Bronchial epithelial cell (primary cell): ENCODE data around the gene TKFC. TPM values are rescaled to one million over a fixed set of nuclear protein-coding genes. Genes with fewer than 3 reads are reported as not detected.

Source experiments
- DNase-seq: peaks from one replicate; pipeline ENCODE4 v3.0.0-alpha.2; 2010; ENCODE audit warnings: low read depth
- FAIRE-seq: peaks from 2 replicates; lab custom pipeline; 2011; peaks lifted over from hg19 to GRCh38; lab: Jason Lieb, UNC
- H3K27me3 ChIP-seq: 2 replicates; pipeline ENCODE4 v1.5.1; 2011; ENCODE audit warnings: low read length; ENCODE audit not compliant: control insufficient read depth, insufficient read depth
- H3K36me3 ChIP-seq: 2 replicates; pipeline ENCODE4 v1.5.1; 2011; ENCODE audit warnings: low read length; ENCODE audit not compliant: control insufficient read depth, insufficient read depth
- H3K4me3 ChIP-seq: 2 replicates; pipeline ENCODE4 v1.5.1; 2011; ENCODE audit warnings: mild to moderate bottlenecking, low read depth, low read length, control low read depth
- total RNA-seq: library from RNA; depleted of rRNA; stranded (reverse); fragments of >200 nt; gene quantifications from 2 replicates; pipeline ENCODE4 v1.2.1, GENCODE V29; 2014
- TF ChIP-seq, protein P1 (sequence below): IDR thresholded peaks from 2 replicates; pipeline ENCODE4 v1.5.1; 2011; ENCODE audit warnings: mild to moderate bottlenecking, moderate library complexity, low read length, control low read depth, inconsistent platforms; ENCODE audit not compliant: insufficient read depth, severe bottlenecking

The TKFC gene
- total RNA-seq, 1 donor from 2014 or later, result 22.9 TPM

DNA sequence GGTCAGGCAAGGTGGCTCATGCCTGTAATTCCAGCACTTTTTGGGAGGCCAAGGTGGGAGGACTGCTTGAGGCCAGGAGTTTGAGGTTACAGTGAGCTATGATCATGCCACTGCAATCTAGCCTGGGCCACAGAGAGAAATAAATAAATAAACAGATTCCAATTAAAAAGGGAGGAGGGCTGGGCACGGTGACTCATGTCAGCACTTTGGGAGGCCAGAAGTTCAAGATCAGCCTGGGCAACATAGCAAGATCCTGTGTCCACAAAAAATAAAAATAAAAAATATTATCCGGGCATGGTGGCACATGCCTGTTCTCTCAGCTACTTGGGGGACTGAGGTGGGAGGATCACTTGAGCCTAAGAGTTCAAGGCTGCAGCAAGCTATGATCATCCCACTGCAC is 21.2 kb downstream of the TKFC start:
- Histone ChIP-seq H3K27me3 (no peaks in the 10 kb centered on the region), H3K4me3 (no peak overlapping the region), H3K36me3 (peaks cover 27% of the 10 kb centered on the region)
- TF ChIP-seq, protein P1, sequence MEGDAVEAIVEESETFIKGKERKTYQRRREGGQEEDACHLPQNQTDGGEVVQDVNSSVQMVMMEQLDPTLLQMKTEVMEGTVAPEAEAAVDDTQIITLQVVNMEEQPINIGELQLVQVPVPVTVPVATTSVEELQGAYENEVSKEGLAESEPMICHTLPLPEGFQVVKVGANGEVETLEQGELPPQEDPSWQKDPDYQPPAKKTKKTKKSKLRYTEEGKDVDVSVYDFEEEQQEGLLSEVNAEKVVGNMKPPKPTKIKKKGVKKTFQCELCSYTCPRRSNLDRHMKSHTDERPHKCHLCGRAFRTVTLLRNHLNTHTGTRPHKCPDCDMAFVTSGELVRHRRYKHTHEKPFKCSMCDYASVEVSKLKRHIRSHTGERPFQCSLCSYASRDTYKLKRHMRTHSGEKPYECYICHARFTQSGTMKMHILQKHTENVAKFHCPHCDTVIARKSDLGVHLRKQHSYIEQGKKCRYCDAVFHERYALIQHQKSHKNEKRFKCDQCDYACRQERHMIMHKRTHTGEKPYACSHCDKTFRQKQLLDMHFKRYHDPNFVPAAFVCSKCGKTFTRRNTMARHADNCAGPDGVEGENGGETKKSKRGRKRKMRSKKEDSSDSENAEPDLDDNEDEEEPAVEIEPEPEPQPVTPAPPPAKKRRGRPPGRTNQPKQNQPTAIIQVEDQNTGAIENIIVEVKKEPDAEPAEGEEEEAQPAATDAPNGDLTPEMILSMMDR, result no peak
- FAIRE-seq, result no peak
- no peak for DNase-seq

DNA sequence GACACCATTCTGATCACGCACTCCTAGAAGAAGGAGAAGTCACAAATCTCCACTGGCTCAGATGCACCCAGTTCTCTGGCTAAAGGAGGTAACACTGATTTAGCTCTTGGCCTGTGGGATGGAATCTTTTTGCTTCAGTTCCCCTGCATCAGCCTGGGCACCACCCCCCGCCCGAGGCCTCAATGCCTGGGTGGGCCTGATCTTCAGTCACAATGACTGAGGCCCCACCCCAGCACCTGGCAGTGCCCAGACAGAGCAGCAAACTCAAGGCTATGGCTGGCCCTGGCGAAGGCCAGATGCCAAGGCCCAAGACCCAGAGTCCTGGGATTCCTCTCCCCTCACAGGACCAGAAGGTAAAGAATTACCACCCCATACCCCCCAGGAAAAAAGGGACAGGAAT is 23.7 kb downstream of the TKFC start:
- TF ChIP-seq, protein P1, result no peak
- FAIRE-seq, result no peak

DNA sequence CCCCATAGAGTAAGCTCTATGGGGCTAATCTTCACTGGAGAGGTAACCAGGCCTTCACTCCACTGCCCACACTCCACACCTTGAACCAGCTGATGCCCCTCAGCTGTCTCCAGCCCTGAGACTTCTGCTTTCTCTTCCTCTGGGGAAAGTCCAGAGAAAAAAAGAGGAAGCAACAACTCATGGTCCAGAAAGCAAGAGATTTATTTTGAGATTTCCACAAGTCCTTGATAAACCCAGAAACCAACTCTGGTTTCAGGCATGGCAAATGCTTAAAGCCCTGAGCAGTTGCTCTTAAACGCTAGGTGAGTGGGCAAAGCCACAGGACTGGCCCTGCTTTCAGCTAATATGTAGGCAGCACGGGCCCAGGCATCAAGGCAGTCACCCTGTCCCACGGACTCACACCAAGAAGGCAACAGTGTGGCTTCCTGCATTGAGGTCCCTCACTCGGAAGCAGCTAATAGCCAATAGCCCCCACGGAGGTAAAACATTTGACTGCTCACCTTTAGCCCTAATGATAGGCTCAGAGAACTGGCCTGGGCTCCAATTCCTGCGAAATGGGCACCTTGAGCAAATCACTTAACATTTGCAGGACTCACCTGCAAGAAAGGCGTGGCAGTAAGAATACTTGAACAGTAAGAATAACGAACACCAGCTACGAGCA is 24.3 kb downstream of the TKFC start:
- Histone ChIP-seq H3K36me3 (peaks cover 12% of the 10 kb centered on the region), H3K4me3 (no peak overlapping the region), H3K27me3 (no peaks in the 10 kb centered on the region)
- FAIRE-seq, result no peak
- TF ChIP-seq, protein P1, result no peak
- DNase-seq, result no peak

More for the DNA sequence above, 23.7 kb downstream of the TKFC start:
- Histone ChIP-seq H3K27me3 (no peaks in the 10 kb centered on the region), H3K36me3 (peaks cover 15% of the 10 kb centered on the region), H3K4me3 (no peak overlapping the region)
- no peak for DNase-seq

DNA sequence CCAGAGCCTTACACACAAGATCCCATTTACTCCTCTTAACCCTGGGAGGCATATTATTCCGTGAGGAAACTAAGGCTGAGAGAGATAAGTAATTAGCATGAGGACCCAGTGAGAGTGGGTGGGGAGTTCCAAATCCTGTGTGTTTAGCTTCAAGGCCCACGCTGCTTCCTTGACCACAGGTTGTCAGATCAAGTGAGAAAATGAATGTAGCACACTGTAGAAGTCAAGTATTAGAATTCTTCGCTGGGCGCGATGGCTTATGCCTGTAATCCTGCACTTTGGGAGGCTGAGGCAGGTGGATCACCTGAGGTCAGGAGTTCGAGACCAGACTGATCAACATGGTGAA is 24.8 kb downstream of the TKFC start:
- DNase-seq (no peak), FAIRE-seq (no peak)
- H3K27me3 ChIP-seq, result no peaks in the 10 kb centered on the region
- H3K4me3 ChIP-seq, result no peak overlapping the region
- H3K36me3 ChIP-seq, result peaks cover 10% of the 10 kb centered on the region
- TF ChIP-seq, protein P1, result no peak

DNA sequence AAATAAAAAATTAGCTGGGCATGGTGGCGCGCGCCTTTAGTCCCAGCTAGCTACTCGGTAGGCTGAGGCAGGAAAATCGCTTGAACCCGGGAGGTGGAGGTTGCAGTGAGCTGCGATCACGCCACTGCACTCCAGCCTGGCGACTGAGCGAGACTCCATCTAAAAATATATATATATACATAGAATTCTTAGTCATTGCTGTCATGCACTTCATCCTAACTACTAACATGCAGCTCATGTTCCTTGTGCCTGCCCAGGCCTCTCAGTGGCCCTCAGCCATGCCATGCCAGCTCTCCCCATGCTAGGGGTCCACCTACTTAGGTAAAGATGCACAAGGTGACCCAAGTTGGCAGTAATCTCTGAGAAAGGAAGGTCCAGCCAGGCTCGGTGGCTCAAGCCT is 25.5 kb downstream of the TKFC start:
- Histone ChIP-seq H3K4me3 (no peak overlapping the region), H3K36me3 (peaks cover 8% of the 10 kb centered on the region), H3K27me3 (no peaks in the 10 kb centered on the region)
- TF ChIP-seq, protein P1, result no peak
- FAIRE-seq, result no peak
- DNase-seq, result no peak

DNA sequence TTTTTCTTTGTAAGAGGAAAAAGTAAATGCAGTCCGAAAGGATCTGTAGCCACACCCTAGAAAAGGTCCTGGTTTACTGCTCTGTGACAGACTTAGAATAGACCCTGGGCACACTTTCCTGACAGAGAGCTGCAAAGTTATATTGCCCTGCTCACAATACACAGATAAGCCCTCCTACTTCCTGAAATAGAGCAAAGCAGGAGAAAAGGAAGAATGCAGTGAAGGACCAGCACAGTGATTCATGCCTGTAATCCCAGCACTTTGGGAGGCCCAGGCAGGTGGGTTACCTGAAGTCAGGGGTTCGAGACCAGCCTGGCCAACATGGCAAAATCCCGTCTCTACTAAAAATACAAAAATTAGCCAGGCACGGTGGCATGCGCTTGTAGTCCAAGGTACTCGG is 26.5 kb downstream of the TKFC start:
- TF ChIP-seq, protein P1, result no peak

More for the DNA sequence above, 26.5 kb downstream of the TKFC start:
- peaks cover 11% of the 10 kb centered on the region for H3K36me3 ChIP-seq
- H3K27me3 ChIP-seq, result no peaks in the 10 kb centered on the region
- DNase-seq (no peak), FAIRE-seq (no peak)
- no peak overlapping the region for H3K4me3 ChIP-seq
